AG10803 (cell line): ENCODE data around the gene GUF1.

Source experiments
- DNase-seq: peaks from one replicate; pipeline ENCODE4 v3.0.0; 2010; ENCODE audit warnings: low read depth
- H3K4me3 ChIP-seq: 2 replicates; pipeline ENCODE4 v1.5.1; 2011; ENCODE audit warnings: mild to moderate bottlenecking, low read length, control low read depth
- CTCF ChIP-seq: conservative IDR thresholded peaks from 2 replicates; pipeline ENCODE4 v1.5.1; 2011; ENCODE audit warnings: mild to moderate bottlenecking, low read length, control low read depth, inconsistent platforms

The GUF1 gene

GRCh38 chr4:44678094-44679041, at the start of gene GUF1:
GUF1 (plus strand) TSS chr4:44678420; CDS start chr4:44678623, 203 bp downstream.
- TF ChIP-seq CTCF = no peak; the same call in 1 of the 2 replicates
- DNase-seq = peak; percentile 84

GRCh38 chr4:44629280-44629866, 48.8 kb upstream of the GUF1 start:
- DNase-seq = peak; percentile 47
- peak; percentile 81 for TF ChIP-seq CTCF
- no peak overlapping the region for H3K4me3 ChIP-seq

More at GRCh38 chr4:44678094-44679041, at the start of gene GUF1:
- H3K4me3 ChIP-seq = peak within 1 kb of the TSS; percentile 85

GRCh38 chr4:44632089-44632488, 46.1 kb upstream of the GUF1 start:
- DNase-seq = no peak
- no peak overlapping the region for H3K4me3 ChIP-seq
- no peak for TF ChIP-seq CTCF

DNA sequence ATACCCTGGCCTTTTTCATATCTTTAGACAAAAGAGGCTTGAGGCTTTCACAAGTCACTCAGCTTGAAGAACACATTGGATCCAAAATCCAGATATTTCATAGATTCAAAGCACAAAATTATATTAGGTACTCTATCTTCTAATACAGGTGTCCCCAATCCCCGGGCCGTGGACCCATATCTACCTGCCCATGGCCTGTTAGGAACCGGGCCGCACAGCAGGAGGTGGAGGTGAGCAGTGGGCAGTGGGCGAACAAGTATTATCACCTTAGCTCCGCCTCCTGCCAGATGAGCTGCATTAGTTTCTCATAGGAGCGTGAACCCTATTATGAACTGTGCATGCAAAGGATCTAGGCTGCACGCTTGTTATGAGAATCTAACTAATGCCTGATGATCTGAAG, 45.5 kb upstream of the GUF1 start:
- no peak for DNase-seq
- no peak for TF ChIP-seq CTCF
- H3K4me3 ChIP-seq = no peak overlapping the region

DNA sequence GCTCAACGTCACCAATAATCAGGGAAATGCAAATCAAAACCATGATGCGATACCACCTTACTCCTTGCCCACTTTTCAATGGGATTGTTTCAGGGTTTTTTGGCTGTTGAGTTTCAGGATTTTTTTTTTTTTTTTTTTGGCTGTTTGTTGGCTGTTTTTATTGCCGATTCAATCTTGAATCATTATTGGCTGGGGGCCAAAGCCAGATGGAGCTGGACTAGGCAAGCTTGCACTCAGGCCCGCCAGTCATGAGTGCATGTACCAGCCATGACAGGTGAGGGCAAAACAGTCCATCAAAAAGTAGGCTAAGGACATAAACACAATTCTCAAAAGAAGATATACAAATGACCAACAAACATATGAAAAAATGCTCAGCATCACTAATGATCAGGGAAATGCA, 40.1 kb upstream of the GUF1 start:
- TF ChIP-seq CTCF = no peak
- H3K4me3 ChIP-seq = no peak overlapping the region
- DNase-seq = no peak

DNA sequence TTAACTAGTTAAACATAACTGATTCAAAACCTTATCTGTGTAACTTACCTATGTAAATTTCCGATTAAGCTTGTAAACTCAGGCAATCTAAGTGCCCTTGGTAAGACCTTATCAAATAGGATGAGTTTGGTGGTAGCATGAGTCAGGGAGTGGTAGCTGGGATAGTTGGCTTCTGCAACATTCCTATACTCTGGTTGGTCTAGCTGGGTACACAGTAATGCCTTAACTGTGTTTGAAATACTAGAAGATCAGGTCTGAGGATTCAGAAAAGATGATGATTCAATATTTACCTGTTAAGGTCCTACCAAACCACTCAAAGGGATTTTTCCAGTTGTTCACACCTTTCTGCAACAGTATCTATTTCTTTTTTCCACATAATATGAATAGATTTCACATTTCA, 32.1 kb upstream of the GUF1 start:
- DNase-seq = no peak
- no peak overlapping the region for H3K4me3 ChIP-seq
- no peak for TF ChIP-seq CTCF
